ENCODE results near the gene RGS10.
A peak's percentile ranks its signal among the peaks of the same experiment; 100 is the strongest.
"Not testable (repeated sequence)": the region's sequence is repeated elsewhere in the genome, so short reads cannot be mapped to it uniquely, and the experiment has no call there.

RGS10 gene, protein sequence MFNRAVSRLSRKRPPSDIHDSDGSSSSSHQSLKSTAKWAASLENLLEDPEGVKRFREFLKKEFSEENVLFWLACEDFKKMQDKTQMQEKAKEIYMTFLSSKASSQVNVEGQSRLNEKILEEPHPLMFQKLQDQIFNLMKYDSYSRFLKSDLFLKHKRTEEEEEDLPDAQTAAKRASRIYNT

DNA sequence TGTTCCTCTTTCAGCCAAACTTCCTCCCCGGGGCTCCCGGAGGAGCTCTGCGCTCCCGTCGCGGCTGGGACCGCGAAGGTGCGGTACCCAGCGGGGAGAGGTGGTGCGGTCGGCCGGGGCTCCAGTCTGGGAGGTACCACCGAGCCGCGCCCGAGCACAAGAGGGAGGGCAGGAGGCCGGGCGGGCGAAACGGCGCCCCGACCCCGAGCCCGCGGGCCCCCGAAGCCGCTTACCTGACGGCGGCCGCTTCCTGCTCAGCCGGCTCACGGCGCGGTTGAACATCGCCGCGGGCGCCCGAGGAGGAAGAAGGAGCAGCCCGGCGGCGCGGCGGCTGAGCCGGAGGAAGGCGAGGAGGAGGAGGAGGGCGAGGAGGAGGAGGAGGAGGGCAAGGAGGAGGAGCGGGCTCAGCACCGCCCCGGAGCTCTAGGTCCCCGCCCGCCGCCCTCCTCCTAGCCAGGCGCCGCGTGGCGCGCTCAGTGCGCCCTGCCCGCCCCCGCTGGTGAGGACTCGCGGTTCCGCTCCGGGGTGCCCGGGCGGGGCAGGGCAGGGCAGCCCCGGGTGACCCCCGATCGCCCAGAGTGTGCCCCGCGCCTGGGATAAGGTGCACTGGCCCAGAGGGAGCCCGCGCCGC is at the start of gene RGS10:
TSS of gene RGS10 (minus strand) at position 363 of the 631 bp plus-strand sequence. CDS start at position 282, 81 bp downstream.
- Histone ChIP-seq H3K27ac (ENCODE audit: low read depth, low read length) (no peak within 1 kb of the TSS), H3K9ac (ENCODE audit: low read depth, low read length) (no peak within 1 kb of the TSS), H3K9me3 (ENCODE audit: control insufficient read depth, insufficient read depth, low read length) (no peaks in the 10 kb centered on the region), H3K4me3 (ENCODE audit: low read depth, low read length) (peak within 1 kb of the TSS; percentile 71), H3K4me1 (ENCODE audit: control insufficient read depth, insufficient read depth, low read length) (peaks cover 14% of the 10 kb centered on the region; the same call in 1 of the 2 replicates), H3K36me3 (ENCODE audit: control insufficient read depth, insufficient read depth, low read length) (no peaks in the 10 kb centered on the region), H3K27me3 (ENCODE audit: control insufficient read depth, insufficient read depth, low read length) (peaks cover 54% of the 10 kb centered on the region)

DNA sequence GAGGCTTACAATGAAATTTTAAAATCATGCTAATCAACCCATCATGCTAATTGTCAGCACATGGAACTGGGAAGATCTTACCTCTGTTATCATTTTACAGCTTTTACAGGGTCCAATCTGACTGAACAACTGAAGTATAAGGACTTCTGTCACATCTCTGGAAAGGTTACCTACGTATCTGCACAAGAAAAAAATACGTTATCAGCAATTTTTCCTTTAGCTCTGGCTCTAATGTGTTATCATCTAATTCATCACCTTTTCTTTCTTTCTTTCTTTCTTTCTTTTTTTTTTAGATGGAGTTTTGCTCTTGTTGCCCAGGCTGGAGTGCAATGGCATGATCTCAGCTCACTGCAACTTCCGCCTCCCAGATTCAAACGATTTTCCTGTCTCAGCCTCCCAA is 45.6 kb upstream of the RGS10 start:
- H3K4me3 ChIP-seq (ENCODE audit: low read depth, low read length), result no peak overlapping the region
- no peak overlapping the region for H3K27ac ChIP-seq (ENCODE audit: low read depth, low read length)
- peaks cover 6% of the 10 kb centered on the region; the same call in 1 of the 2 replicates for H3K4me1 ChIP-seq (ENCODE audit: control insufficient read depth, insufficient read depth, low read length)
- no peak overlapping the region for H3K9ac ChIP-seq (ENCODE audit: low read depth, low read length)
- no peaks in the 10 kb centered on the region for H3K27me3 ChIP-seq (ENCODE audit: control insufficient read depth, insufficient read depth, low read length)
- H3K9me3 ChIP-seq (ENCODE audit: control insufficient read depth, insufficient read depth, low read length), result no peaks in the 10 kb centered on the region
- H3K36me3 ChIP-seq (ENCODE audit: control insufficient read depth, insufficient read depth, low read length), result peaks cover 71% of the 10 kb centered on the region

GRCh38 chr10:119578355-119578754 is 35.8 kb upstream of the RGS10 start:
- peaks cover 100% of the 10 kb centered on the region for H3K36me3 ChIP-seq (ENCODE audit: control insufficient read depth, insufficient read depth, low read length)
- H3K9me3 ChIP-seq (ENCODE audit: control insufficient read depth, insufficient read depth, low read length), result no peaks in the 10 kb centered on the region
- H3K4me1 ChIP-seq (ENCODE audit: control insufficient read depth, insufficient read depth, low read length), result no peaks in the 10 kb centered on the region
- H3K27me3 ChIP-seq (ENCODE audit: control insufficient read depth, insufficient read depth, low read length), result no peaks in the 10 kb centered on the region
- H3K9ac ChIP-seq (ENCODE audit: low read depth, low read length), result no peak overlapping the region
- no peak overlapping the region for H3K4me3 ChIP-seq (ENCODE audit: low read depth, low read length)
- no peak overlapping the region for H3K27ac ChIP-seq (ENCODE audit: low read depth, low read length)

GRCh38 chr10:119575991-119576390 is 33.5 kb upstream of the RGS10 start:
- Histone ChIP-seq H3K27ac (ENCODE audit: low read depth, low read length) (no peak overlapping the region), H3K27me3 (ENCODE audit: control insufficient read depth, insufficient read depth, low read length) (no peaks in the 10 kb centered on the region), H3K4me1 (ENCODE audit: control insufficient read depth, insufficient read depth, low read length) (no peaks in the 10 kb centered on the region), H3K4me3 (ENCODE audit: low read depth, low read length) (no peak overlapping the region), H3K9me3 (ENCODE audit: control insufficient read depth, insufficient read depth, low read length) (no peaks in the 10 kb centered on the region), H3K9ac (ENCODE audit: low read depth, low read length) (no peak overlapping the region), H3K36me3 (ENCODE audit: control insufficient read depth, insufficient read depth, low read length) (peaks cover 85% of the 10 kb centered on the region)

DNA sequence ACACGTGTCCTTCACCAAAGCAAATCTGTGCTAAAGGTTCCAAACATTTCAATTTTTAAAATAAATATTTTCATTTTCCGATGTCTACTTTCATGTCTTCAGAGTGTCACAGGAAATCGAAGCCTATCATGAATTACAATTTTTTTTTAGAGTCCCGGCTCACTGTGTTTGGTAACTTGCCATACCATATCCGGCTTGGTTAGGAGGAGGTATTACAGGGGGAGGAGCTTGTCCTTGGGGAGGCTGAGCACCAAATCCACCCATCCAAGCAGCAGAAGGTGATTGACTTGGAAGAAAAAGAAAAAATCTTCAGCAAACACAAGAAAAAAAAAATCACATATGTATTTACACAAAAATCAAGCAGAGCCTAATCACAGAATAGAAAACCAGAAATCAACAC is 33.0 kb upstream of the RGS10 start:
- Histone ChIP-seq H3K9ac (ENCODE audit: low read depth, low read length) (no peak overlapping the region), H3K27me3 (ENCODE audit: control insufficient read depth, insufficient read depth, low read length) (no peaks in the 10 kb centered on the region), H3K27ac (ENCODE audit: low read depth, low read length) (no peak overlapping the region), H3K9me3 (ENCODE audit: control insufficient read depth, insufficient read depth, low read length) (no peaks in the 10 kb centered on the region), H3K4me1 (ENCODE audit: control insufficient read depth, insufficient read depth, low read length) (no peaks in the 10 kb centered on the region), H3K4me3 (ENCODE audit: low read depth, low read length) (no peak overlapping the region), H3K36me3 (ENCODE audit: control insufficient read depth, insufficient read depth, low read length) (peaks cover 80% of the 10 kb centered on the region)

DNA sequence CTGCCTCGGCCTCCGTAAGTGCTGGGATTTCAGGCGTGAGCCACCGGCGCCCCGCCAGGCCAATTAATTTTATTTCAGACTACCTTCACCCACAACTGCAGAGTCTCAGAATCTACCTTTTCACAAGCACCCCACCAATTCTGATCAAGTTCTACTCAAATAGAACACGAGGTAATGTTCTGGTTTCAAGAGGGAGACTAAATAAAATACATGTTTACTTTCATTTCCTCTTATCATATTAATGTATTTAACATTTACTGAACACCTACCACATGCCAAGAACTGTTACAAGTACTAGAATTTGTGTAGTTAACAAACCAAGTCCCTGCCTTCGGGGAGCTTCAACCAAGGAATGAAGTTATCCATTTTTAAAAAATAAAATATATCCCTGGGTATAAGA is 25.5 kb upstream of the RGS10 start:
- Histone ChIP-seq H3K9me3 (ENCODE audit: control insufficient read depth, insufficient read depth, low read length) (no peaks in the 10 kb centered on the region), H3K4me3 (ENCODE audit: low read depth, low read length) (no peak overlapping the region), H3K27me3 (ENCODE audit: control insufficient read depth, insufficient read depth, low read length) (no peaks in the 10 kb centered on the region), H3K9ac (ENCODE audit: low read depth, low read length) (no peak overlapping the region), H3K4me1 (ENCODE audit: control insufficient read depth, insufficient read depth, low read length) (no peaks in the 10 kb centered on the region), H3K36me3 (ENCODE audit: control insufficient read depth, insufficient read depth, low read length) (peaks cover 6% of the 10 kb centered on the region; the same call in 1 of the 2 replicates), H3K27ac (ENCODE audit: low read depth, low read length) (no peak overlapping the region)

DNA sequence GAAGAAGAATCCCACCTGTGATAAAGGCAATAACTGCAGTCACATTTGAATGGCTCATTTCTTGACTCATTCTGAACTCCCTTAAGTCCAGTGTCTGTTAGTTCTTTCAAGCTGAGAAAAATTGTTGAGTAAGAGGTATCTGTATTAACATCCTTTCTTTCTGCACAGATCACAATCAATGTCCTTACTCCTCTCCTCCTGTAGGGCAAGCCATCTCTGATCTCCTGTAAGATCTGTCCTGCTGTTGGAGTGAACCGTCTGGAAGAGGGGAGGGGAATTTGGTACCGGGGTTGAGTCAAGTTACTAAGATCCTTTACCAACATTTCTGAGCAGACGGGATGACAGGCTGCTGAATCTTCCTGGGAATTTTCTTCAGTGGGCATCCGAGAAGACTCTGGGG is 19.6 kb upstream of the RGS10 start:
- Histone ChIP-seq H3K9ac (ENCODE audit: low read depth, low read length) (no peak overlapping the region), H3K27ac (ENCODE audit: low read depth, low read length) (no peak overlapping the region), H3K36me3 (ENCODE audit: control insufficient read depth, insufficient read depth, low read length) (no peaks in the 10 kb centered on the region), H3K4me1 (ENCODE audit: control insufficient read depth, insufficient read depth, low read length) (no peaks in the 10 kb centered on the region), H3K27me3 (ENCODE audit: control insufficient read depth, insufficient read depth, low read length) (no peaks in the 10 kb centered on the region), H3K9me3 (ENCODE audit: control insufficient read depth, insufficient read depth, low read length) (no peaks in the 10 kb centered on the region), H3K4me3 (ENCODE audit: low read depth, low read length) (no peak overlapping the region)

GRCh38 chr10:119559511-119559910 is 17.0 kb upstream of the RGS10 start:
- not testable (repeated sequence) for H3K9ac ChIP-seq (ENCODE audit: low read depth, low read length); H3K27me3 ChIP-seq (ENCODE audit: control insufficient read depth, insufficient read depth, low read length); H3K9me3 ChIP-seq (ENCODE audit: control insufficient read depth, insufficient read depth, low read length); H3K4me1 ChIP-seq (ENCODE audit: control insufficient read depth, insufficient read depth, low read length); H3K27ac ChIP-seq (ENCODE audit: low read depth, low read length); H3K4me3 ChIP-seq (ENCODE audit: low read depth, low read length); H3K36me3 ChIP-seq (ENCODE audit: control insufficient read depth, insufficient read depth, low read length)

DNA sequence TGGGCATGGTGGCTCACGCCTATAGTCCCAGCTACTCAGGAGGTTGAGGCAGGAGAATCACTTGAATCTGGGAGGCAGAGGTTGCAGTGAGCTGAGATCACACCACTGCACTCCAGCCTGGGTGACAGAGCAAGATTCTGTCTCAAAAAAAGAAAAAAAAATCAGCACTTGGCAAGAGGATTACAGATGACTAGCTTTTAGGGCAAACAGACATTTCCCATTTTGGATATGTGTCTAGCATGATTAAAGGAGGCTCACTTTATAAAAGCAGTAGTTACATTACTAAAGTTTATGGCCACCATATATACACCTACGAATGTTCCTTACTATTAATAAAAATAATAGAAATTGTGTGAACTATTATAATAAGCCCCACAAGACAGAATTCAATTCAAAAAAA is 13.6 kb upstream of the RGS10 start:
- not testable (repeated sequence) for H3K27me3 ChIP-seq (ENCODE audit: control insufficient read depth, insufficient read depth, low read length); H3K4me3 ChIP-seq (ENCODE audit: low read depth, low read length); H3K4me1 ChIP-seq (ENCODE audit: control insufficient read depth, insufficient read depth, low read length); H3K27ac ChIP-seq (ENCODE audit: low read depth, low read length); H3K36me3 ChIP-seq (ENCODE audit: control insufficient read depth, insufficient read depth, low read length); H3K9ac ChIP-seq (ENCODE audit: low read depth, low read length); H3K9me3 ChIP-seq (ENCODE audit: control insufficient read depth, insufficient read depth, low read length)

DNA sequence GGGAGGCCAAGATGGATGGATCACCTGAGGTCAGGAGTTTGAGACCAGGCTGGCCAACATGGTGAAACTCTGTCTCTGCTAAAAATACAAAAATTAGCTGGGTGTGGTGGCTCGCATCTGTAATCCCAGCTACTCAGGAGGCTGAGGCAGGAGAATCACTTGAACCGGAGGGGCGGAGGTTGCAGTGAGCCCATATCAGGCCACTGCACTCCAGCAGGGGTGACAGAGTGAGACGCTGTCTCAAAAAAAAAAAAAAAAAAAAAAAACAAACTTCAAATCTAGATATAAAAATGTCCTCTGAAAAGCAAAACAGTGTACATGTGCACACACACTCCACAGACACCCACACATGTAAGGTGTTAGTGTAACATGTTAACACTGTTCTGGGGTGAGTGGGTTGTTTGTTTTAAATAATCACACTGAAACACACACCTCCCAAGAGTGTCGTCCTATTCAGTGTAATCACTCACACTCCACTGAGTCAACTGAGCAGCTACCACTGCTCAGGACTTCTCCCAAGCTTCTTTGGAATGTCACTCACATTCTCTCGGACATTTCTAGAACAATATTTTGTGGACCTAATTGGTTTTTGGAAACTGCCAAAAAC is 12.8 kb upstream of the RGS10 start:
- no peak overlapping the region for H3K9ac ChIP-seq (ENCODE audit: low read depth, low read length)
- H3K9me3 ChIP-seq (ENCODE audit: control insufficient read depth, insufficient read depth, low read length), result no peaks in the 10 kb centered on the region
- H3K4me1 ChIP-seq (ENCODE audit: control insufficient read depth, insufficient read depth, low read length), result no peaks in the 10 kb centered on the region
- no peaks in the 10 kb centered on the region for H3K36me3 ChIP-seq (ENCODE audit: control insufficient read depth, insufficient read depth, low read length)
- H3K4me3 ChIP-seq (ENCODE audit: low read depth, low read length), result no peak overlapping the region
- no peaks in the 10 kb centered on the region for H3K27me3 ChIP-seq (ENCODE audit: control insufficient read depth, insufficient read depth, low read length)
- no peak overlapping the region for H3K27ac ChIP-seq (ENCODE audit: low read depth, low read length)

- H3K9ac ChIP-seq (ENCODE audit: low read depth, low read length), result no peak overlapping the region
- no peaks in the 10 kb centered on the region for H3K4me1 ChIP-seq (ENCODE audit: control insufficient read depth, insufficient read depth, low read length)
- no peaks in the 10 kb centered on the region for H3K9me3 ChIP-seq (ENCODE audit: control insufficient read depth, insufficient read depth, low read length)
- H3K4me3 ChIP-seq (ENCODE audit: low read depth, low read length), result no peak overlapping the region
- H3K36me3 ChIP-seq (ENCODE audit: control insufficient read depth, insufficient read depth, low read length), result no peaks in the 10 kb centered on the region
- H3K27me3 ChIP-seq (ENCODE audit: control insufficient read depth, insufficient read depth, low read length), result 0 out of 2 replicates have a peak, but pooled peaks cover under 1% of the 10 kb centered on the region
- no peak overlapping the region for H3K27ac ChIP-seq (ENCODE audit: low read depth, low read length)
These were observed 8.3 kb upstream of the RGS10 start for GRCh38 chr10:119550827-119551226.
